PC-9 (cell line): Measurements from ENCODE around the gene AVPI1. TPM values are rescaled to one million over a fixed set of nuclear protein-coding genes. Genes with fewer than 3 reads are reported as not detected.
"Not testable (repeated sequence)": the region's sequence is repeated elsewhere in the genome, so short reads cannot be mapped to it uniquely, and the experiment has no call there.

Source experiments
- BruUV-seq: library from RNA; stranded (reverse); fragments of 400-500 nt; replicated peaks from 2 replicates; lab custom pipeline; 2021; lab: Mats Ljungman, UMichigan
- CTCF ChIA-PET: fragments of 300-600 bp; sonication (Branson Sonifier 250); formaldehyde crosslinking; loops from one replicate; lab custom pipeline; 2022; ENCODE audit warnings: antibody characterized with exemption; lab: Charles Lee
- POLR2A ChIA-PET: fragments of 300-600 bp; sonication (Branson Sonifier 250); formaldehyde crosslinking; loops from one replicate; lab custom pipeline; 2022; ENCODE audit warnings: antibody characterized with exemption; ENCODE audit not compliant: unreplicated experiment; lab: Charles Lee
- DNase-seq, 2 experiments: peaks; one replicate each; pipeline versions ENCODE4 v3.0.0 to v3.0.0-alpha.2; 2015 to 2022; ENCODE audit warnings: mixed read lengths in 1 of 2
- H2AFZ ChIP-seq: fragments of 200-600 bp; sonication (generic); 2 replicates; pipeline ENCODE4 v1.8.1; 2017; ENCODE audit warnings: antibody characterized with exemption
- H3F3A ChIP-seq: fragments of 200-600 bp; sonication (generic); 2 replicates; pipeline ENCODE4 v1.8.1; 2017; ENCODE audit warnings: antibody characterized with exemption, mild to moderate bottlenecking, low read depth; ENCODE audit not compliant: insufficient read depth
- H3K27ac ChIP-seq: fragments of 200-600 bp; sonication (generic); 2 replicates; pipeline ENCODE4 v1.6.1; 2016; ENCODE audit warnings: mixed run types
- H3K27me3 ChIP-seq: fragments of 200-600 bp; sonication (generic); 2 replicates; pipeline ENCODE4 v1.6.1; 2016; ENCODE audit warnings: low read depth, mixed run types; ENCODE audit not compliant: insufficient read depth
- H3K36me3 ChIP-seq: fragments of 200-600 bp; sonication (generic); 2 replicates; pipeline ENCODE4 v1.6.1; 2016; ENCODE audit warnings: low read depth, mixed run types
- H3K4me1 ChIP-seq: fragments of 200-600 bp; sonication (generic); replicated peaks from 2 replicates; pipeline ENCODE4 v1.6.1; 2016; ENCODE audit warnings: mixed run types; ENCODE audit not compliant: insufficient read depth
- H3K4me2 ChIP-seq: fragments of 200-600 bp; sonication (generic); 2 replicates; pipeline ENCODE4 v1.6.1; 2017; ENCODE audit warnings: mixed run types
- H3K4me3 ChIP-seq: fragments of 200-600 bp; sonication (generic); 2 replicates; pipeline ENCODE4 v1.6.1; 2016; ENCODE audit warnings: mixed run types
- H3K79me2 ChIP-seq: fragments of 200-600 bp; sonication (generic); 2 replicates; pipeline ENCODE4 v1.6.1; 2017; ENCODE audit warnings: low read depth, mixed run types
- H3K9me2 ChIP-seq: fragments of 200-600 bp; sonication (generic); 2 replicates; pipeline ENCODE4 v1.8.1; 2017; ENCODE audit warnings: mild to moderate bottlenecking; ENCODE audit not compliant: insufficient read depth
- H3K9me3 ChIP-seq: fragments of 200-600 bp; sonication (generic); 2 replicates; pipeline ENCODE4 v1.8.1; 2016; ENCODE audit warnings: low read depth; ENCODE audit not compliant: insufficient read depth
- H4K20me1 ChIP-seq: fragments of 200-600 bp; sonication (generic); 2 replicates; pipeline ENCODE4 v1.8.1; 2017; ENCODE audit not compliant: insufficient read depth
- CTCF ChIP-seq: fragments of 200-600 bp; sonication (generic); conservative IDR thresholded peaks from 2 replicates; pipeline ENCODE4 v1.6.1; 2017; ENCODE audit warnings: mixed run types, antibody characterized with exemption, mild to moderate bottlenecking, moderate library complexity
- EZH2 ChIP-seq: fragments of 200-600 bp; sonication (generic); IDR thresholded peaks from 2 replicates; pipeline ENCODE4 v1.8.0; 2017; ENCODE audit warnings: antibody characterized with exemption, low read depth
- intact Hi-C: fragments of 100-400 bp; cut with micrococcal nuclease; formaldehyde crosslinking; loops from one replicate; pipeline ENCODE4 v1.10.0; 2022; ENCODE audit not compliant: unreplicated experiment
- total RNA-seq: library from RNA; stranded (reverse); gene quantifications from 2 replicates; pipeline ENCODE4 v1.2.3, GENCODE V29; 2021

Gene AVPI1
- total RNA-seq, 1 experiment from 2014 or later, result 20.5 TPM

DNA sequence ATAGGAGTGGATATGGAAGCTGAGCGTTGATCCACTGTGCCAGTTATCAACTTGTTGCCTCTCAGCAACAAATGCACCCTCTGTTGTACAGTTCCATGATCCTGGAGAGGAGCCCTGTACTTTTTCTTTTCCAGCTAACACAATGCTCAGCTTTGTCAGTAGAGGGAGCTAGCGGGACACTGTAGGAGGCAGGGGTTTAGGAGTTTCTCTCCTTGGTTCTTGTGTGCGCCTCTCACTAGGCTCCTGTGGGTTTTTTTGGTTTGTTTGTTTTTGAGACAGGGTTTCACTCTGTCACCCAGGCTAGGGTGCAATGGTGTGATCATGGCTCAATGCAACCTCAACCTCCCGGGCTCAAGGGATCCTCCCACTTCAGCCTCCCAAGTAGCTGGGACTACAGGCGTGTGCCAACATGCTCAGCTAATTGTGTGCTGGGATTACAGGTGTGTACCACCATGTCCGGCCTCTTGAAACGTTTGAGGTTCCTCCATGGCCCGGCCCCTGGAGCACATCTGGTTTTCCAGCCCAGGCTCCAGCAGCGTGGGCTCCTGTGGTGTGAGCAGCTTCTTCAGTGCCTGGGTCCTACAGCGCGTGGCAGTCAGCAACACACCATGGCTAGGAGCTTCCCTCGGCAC, 14.5 kb upstream of the AVPI1 start:
- H3K27ac ChIP-seq, result no peak overlapping the region
- H3K4me3 ChIP-seq, result no peak overlapping the region
- H3K4me1 ChIP-seq, result no peaks in the 10 kb centered on the region
- no peaks in the 10 kb centered on the region for H3K36me3 ChIP-seq
- H3K27me3 ChIP-seq, result no peaks in the 10 kb centered on the region
- TF ChIP-seq EZH2, result no peak
- TF ChIP-seq CTCF, result peak; percentile 74
- ChIA-PET CTCF (interaction anchor here (0.6 to 1.2 kb wide), 5 partner anchors 8 to 25 kb away, joined by 3 to 5 read pairs (median 4); partner anchors contain the start of gene AVPI1), POLR2A (interaction anchor here (0.7 kb wide), 1 partner anchor 22 kb away, joined by 3 read pairs; no protein-coding TSS in a partner anchor)
- H3K4me2 ChIP-seq, result no peak overlapping the region
- BruUV-seq, result no TSS peak
- H3K9me2 ChIP-seq, result no peaks in the 10 kb centered on the region
- no peaks in the 10 kb centered on the region for H3K79me2 ChIP-seq
- no peaks in the 10 kb centered on the region for H4K20me1 ChIP-seq
- no peaks in the 10 kb centered on the region for H3F3A ChIP-seq
- intact Hi-C loops, result loop anchor here (1.0 to 5.0 kb wide), 3 partner anchors 25 to 346 kb away; no protein-coding TSS in a partner anchor
- no peaks in the 10 kb centered on the region for H3K9me3 ChIP-seq
- H2AFZ ChIP-seq, result no peak overlapping the region
- peak in 1 of 2 experiments; percentile 29 for DNase-seq

DNA sequence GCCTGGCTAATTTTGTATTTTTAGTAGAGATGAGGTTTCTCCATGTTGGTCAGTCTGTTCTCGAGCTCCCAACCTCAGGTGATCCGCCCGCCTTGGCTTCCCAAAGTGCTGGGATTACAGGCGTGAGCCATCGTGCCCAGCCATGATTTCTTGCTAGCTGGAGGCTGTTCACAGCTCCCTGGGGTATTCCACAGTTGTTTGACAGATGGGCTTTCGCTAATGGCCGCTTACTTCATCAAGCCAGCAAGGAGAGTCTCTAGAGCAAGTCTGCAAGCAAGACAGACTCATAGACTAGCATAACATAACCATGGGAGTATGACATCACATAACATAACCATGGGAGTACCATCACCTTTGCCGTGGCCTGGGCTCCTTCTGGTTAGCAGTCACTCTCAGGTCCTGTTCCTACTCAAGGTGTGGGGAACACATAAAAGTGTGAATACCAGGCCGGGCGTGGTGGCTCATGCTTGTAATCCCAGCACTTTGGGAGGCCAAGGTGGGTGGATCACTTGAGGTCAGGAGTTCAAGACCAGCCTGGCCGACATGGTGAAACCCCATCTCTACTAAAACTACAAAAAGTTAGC, 11.1 kb upstream of the AVPI1 start:
- H3K79me2 ChIP-seq, BruUV-seq, H3K36me3 ChIP-seq, H3K4me3 ChIP-seq, H3K9me2 ChIP-seq, CTCF ChIA-PET, H2AFZ ChIP-seq, H3K4me2 ChIP-seq, H3K4me1 ChIP-seq, H3K27me3 ChIP-seq, DNase-seq, H3K9me3 ChIP-seq, H3F3A ChIP-seq, H3K27ac ChIP-seq, POLR2A ChIA-PET, intact Hi-C loops, H4K20me1 ChIP-seq: not testable (repeated sequence)

DNA sequence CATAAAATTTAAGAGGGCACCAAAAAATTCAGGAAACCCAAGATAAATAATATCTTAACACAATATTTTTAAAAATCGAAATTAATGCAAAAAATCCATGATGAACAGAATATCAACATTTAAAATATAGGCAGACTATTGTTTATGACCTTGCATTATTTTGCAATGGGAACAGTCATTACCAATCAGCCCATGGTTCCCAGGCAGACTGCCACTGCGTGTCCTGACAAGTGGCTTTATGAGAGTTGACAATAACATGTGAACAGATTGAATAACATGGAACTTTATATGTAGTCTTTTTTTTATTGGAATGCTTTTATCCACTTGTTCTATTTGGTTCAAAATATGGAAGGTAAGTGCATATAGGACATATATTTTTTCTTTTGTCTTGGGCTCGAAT, 3.1 kb upstream of the AVPI1 start:
- Histone ChIP-seq H4K20me1 (no peaks in the 10 kb centered on the region), H3K9me2 (no peaks in the 10 kb centered on the region), H3K9me3 (no peaks in the 10 kb centered on the region), H3K4me3 (no peak overlapping the region), H3K27ac (peak overlapping the region; percentile 77), H3F3A (peaks cover 25% of the 10 kb centered on the region), H3K79me2 (peaks cover 16% of the 10 kb centered on the region), H3K27me3 (no peaks in the 10 kb centered on the region), H3K36me3 (no peaks in the 10 kb centered on the region), H3K4me2 (no peak overlapping the region), H2AFZ (no peak overlapping the region), H3K4me1 (peaks cover 34% of the 10 kb centered on the region)
- no peak for TF ChIP-seq EZH2
- TF ChIP-seq CTCF, result no peak
- intact Hi-C loops, result no loop called here
- no TSS peak for BruUV-seq
- DNase-seq, result no peak
- CTCF ChIA-PET, result no interaction called here
- POLR2A ChIA-PET, result interaction anchor here (0.5 kb wide), 1 partner anchor 37 kb away, joined by 3 read pairs; no protein-coding TSS in a partner anchor
